Measurements from ENCODE around the gene STRBP.

The STRBP gene

DNA sequence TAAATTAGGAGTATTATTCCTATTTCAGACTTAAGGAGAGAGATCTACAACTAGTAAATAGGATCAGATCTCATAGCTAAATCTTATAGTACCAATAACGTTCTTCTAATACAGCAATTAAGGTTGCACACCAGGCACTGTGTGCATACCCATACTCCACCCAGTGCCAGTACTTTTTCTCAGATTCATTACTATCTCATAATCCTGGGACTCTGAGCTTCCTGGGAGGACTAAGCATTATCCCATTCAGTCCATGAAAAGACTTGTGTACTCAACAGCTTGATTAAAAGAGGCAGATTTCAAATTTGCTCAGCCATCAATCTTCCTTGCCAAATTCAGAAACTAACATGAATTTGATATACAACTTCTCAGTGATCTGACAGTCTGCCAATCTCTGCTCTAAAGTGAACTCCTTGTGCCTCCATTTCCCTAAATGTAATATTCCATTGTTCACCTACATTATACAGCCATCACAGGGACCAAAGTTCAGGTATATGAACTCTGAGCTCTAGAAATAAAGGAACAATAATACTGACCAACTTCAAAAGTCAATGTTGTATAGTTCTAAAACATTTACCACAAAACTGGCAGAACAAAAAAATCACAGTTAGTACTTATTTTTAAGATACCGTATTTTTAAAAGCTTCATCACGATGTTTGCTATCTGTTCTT, 7.2 kb downstream of the STRBP start:
- TF ChIP-seq SIN3A (IDR thresholded peaks at IDR 0.05; ENCODE audit: borderline replicate concordance, insufficient read depth, low read length) (no peak), TAF1 (IDR thresholded peaks at IDR 0.05; ENCODE audit: borderline replicate concordance, insufficient read depth, low read length) (no peak), FOXP2 (optimal IDR thresholded peaks at IDR 0.05; ENCODE audit: borderline replicate concordance, extremely low read depth, extremely low read length, insufficient read depth) (no peak), POLR2AphosphoS5 (IDR thresholded peaks at IDR 0.05; ENCODE audit: low read depth, low read length) (no peak)
- TF ChIP-seq, protein P1, sequence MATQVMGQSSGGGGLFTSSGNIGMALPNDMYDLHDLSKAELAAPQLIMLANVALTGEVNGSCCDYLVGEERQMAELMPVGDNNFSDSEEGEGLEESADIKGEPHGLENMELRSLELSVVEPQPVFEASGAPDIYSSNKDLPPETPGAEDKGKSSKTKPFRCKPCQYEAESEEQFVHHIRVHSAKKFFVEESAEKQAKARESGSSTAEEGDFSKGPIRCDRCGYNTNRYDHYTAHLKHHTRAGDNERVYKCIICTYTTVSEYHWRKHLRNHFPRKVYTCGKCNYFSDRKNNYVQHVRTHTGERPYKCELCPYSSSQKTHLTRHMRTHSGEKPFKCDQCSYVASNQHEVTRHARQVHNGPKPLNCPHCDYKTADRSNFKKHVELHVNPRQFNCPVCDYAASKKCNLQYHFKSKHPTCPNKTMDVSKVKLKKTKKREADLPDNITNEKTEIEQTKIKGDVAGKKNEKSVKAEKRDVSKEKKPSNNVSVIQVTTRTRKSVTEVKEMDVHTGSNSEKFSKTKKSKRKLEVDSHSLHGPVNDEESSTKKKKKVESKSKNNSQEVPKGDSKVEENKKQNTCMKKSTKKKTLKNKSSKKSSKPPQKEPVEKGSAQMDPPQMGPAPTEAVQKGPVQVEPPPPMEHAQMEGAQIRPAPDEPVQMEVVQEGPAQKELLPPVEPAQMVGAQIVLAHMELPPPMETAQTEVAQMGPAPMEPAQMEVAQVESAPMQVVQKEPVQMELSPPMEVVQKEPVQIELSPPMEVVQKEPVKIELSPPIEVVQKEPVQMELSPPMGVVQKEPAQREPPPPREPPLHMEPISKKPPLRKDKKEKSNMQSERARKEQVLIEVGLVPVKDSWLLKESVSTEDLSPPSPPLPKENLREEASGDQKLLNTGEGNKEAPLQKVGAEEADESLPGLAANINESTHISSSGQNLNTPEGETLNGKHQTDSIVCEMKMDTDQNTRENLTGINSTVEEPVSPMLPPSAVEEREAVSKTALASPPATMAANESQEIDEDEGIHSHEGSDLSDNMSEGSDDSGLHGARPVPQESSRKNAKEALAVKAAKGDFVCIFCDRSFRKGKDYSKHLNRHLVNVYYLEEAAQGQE (IDR thresholded peaks at IDR 0.05; ENCODE audit: insufficient read depth in 1 of 2, low read depth in 2 of 2, low read length in 2 of 2): no peak

DNA sequence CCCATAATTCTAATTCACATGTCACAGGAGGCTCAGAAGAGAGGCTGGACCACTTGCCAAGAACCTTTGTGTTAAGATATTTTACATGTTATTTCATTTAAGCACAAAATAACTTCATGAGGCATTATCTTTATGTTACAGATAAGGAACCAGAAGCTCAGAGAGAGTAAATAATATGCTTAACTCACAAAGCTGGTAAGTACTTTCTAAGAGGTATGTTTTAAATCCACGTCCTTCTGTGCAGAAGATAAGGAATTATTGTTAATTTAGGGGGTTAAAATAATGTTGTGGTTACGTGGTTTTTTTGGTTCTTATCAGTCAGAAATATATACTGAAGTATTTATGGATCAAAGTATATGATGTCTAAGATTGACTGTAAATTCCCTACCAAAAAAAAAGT, 8.0 kb downstream of the STRBP start:
- TF ChIP-seq SIN3A (IDR thresholded peaks at IDR 0.05; ENCODE audit: borderline replicate concordance, insufficient read depth, low read length) (no peak), FOXP2 (optimal IDR thresholded peaks at IDR 0.05; ENCODE audit: borderline replicate concordance, extremely low read depth, extremely low read length, insufficient read depth) (no peak), TAF1 (IDR thresholded peaks at IDR 0.05; ENCODE audit: borderline replicate concordance, insufficient read depth, low read length) (no peak), POLR2AphosphoS5 (IDR thresholded peaks at IDR 0.05; ENCODE audit: low read depth, low read length) (no peak)
- TF ChIP-seq, protein P1 (IDR thresholded peaks at IDR 0.05; ENCODE audit: insufficient read depth in 1 of 2, low read depth in 2 of 2, low read length in 2 of 2): no peak

DNA sequence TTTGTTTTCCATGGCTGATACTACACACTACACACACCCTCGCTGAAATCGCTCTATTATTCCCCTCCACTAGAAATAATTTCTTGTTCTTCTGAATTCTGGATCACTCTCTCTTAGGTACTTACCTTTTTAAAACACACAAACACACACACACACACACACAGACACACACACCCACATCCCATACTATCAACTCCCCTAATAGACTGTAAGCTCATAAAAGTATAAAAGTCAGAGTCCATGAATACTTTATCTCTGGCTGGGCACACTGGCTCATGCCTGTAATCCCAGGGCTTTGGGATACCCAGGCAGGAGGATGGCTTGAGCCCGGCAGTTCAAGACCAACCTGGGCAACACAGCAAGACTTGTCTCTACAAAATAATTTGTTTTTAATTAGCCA, 11.1 kb downstream of the STRBP start:
- TF ChIP-seq FOXP2 (optimal IDR thresholded peaks at IDR 0.05; ENCODE audit: borderline replicate concordance, extremely low read depth, extremely low read length, insufficient read depth): no peak
- no peak for TF ChIP-seq SIN3A (IDR thresholded peaks at IDR 0.05; ENCODE audit: borderline replicate concordance, insufficient read depth, low read length)
- TF ChIP-seq TAF1 (IDR thresholded peaks at IDR 0.05; ENCODE audit: borderline replicate concordance, insufficient read depth, low read length): no peak
- TF ChIP-seq, protein P1 (IDR thresholded peaks at IDR 0.05; ENCODE audit: insufficient read depth in 1 of 2, low read depth in 2 of 2, low read length in 2 of 2): no peak
- no peak for TF ChIP-seq POLR2AphosphoS5 (IDR thresholded peaks at IDR 0.05; ENCODE audit: low read depth, low read length)

DNA sequence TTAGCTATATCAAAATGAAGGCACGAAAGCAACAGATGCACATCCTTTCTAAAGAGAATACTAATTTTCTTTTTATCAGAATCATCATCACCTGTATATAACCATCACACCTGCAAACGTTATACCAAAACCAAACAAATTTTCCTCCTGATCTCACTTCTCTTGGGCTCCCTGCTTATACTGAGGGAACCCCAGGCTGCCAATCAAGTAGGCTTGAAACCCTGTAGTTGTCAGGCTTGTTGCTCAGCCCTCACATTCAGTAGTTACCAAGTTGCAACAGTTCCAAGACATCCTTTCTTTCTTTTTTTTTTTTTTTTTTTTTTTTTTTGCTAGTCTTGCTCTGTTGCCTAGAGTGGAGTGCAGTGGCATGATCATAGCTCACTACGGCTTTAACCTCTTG, 12.7 kb downstream of the STRBP start:
- TF ChIP-seq TAF1 (IDR thresholded peaks at IDR 0.05; ENCODE audit: borderline replicate concordance, insufficient read depth, low read length) (no peak), SIN3A (IDR thresholded peaks at IDR 0.05; ENCODE audit: borderline replicate concordance, insufficient read depth, low read length) (no peak), FOXP2 (optimal IDR thresholded peaks at IDR 0.05; ENCODE audit: borderline replicate concordance, extremely low read depth, extremely low read length, insufficient read depth) (no peak), POLR2AphosphoS5 (IDR thresholded peaks at IDR 0.05; ENCODE audit: low read depth, low read length) (no peak)
- TF ChIP-seq, protein P1 (IDR thresholded peaks at IDR 0.05; ENCODE audit: insufficient read depth in 1 of 2, low read depth in 2 of 2, low read length in 2 of 2): no peak

All from PFSK-1 (cell line).